OCI-LY7 (cell line): ENCODE data around the gene TTLL6.

Source experiments
- EZH2phosphoT487 ChIP-seq: fragments of 200-600 bp; sonication (generic); IDR thresholded peaks from 2 replicates; pipeline ENCODE4 v1.6.1; 2018; ENCODE audit warnings: low read depth, borderline replicate concordance, mild to moderate bottlenecking, mixed run types, antibody characterized with exemption, low read length, moderate library complexity, mixed read lengths
- TF ChIP-seq, protein P1 (sequence below): fragments of 200-600 bp; sonication (generic); conservative IDR thresholded peaks from 2 replicates; pipeline ENCODE4 v1.5.1; 2014; ENCODE audit warnings: mild to moderate bottlenecking, antibody characterized with exemption, low read length, moderate library complexity, mixed read lengths

DNA sequence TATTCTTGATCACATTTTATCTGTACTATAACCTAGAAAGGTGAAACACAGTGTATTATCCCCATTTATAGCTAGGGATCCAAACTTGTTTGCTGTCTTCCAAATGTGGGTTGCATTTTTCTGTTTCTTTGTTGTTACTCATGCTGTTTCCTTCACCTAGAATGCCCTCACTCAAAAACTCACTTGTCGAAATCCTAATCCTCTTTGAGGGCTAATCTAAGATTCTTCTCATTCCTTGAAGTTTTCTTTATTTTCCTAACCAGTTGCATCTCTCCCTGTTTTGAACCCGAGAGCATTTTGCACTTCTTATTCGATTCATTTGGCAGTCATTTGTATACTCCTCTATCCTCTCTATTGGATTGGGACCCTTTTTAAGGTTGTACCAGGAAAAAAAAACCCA, 23.4 kb upstream of the TTLL6 start:
- no peak for TF ChIP-seq EZH2phosphoT487
- TF ChIP-seq, protein P1, sequence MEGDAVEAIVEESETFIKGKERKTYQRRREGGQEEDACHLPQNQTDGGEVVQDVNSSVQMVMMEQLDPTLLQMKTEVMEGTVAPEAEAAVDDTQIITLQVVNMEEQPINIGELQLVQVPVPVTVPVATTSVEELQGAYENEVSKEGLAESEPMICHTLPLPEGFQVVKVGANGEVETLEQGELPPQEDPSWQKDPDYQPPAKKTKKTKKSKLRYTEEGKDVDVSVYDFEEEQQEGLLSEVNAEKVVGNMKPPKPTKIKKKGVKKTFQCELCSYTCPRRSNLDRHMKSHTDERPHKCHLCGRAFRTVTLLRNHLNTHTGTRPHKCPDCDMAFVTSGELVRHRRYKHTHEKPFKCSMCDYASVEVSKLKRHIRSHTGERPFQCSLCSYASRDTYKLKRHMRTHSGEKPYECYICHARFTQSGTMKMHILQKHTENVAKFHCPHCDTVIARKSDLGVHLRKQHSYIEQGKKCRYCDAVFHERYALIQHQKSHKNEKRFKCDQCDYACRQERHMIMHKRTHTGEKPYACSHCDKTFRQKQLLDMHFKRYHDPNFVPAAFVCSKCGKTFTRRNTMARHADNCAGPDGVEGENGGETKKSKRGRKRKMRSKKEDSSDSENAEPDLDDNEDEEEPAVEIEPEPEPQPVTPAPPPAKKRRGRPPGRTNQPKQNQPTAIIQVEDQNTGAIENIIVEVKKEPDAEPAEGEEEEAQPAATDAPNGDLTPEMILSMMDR, result no peak
